Kidney glomerular epithelial cell (primary cell): ENCODE results near the gene BTNL8.

Experiments used
- DNase-seq: peaks from one replicate; lab custom pipeline; 2025; lab: John Stamatoyannopoulos, UW

The BTNL8 gene

DNA sequence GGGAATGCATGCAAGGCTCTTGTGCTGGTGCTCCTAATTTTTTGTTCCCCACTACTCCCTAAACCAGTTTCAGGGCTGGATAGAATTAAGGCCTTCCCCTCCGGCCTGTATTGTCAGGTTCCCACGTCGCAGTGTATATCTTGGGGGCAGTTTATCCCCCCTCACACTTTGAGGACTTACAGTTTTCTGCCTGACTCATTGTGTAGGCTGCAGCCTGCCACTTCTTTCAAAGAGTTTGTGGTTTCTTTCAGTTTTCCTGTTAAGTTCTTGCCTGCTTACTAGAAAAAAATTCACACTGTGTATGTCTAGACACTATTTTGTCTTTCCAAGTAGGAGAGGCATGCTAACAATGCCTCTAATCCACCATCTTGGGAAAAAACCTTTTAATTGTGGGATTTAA is 61.2 kb downstream of the BTNL8 start:
- DNase-seq: no peak

- no peak for DNase-seq
Measured at GRCh38 chr5:180969406-180969805, 70.4 kb downstream of the BTNL8 start.

DNA sequence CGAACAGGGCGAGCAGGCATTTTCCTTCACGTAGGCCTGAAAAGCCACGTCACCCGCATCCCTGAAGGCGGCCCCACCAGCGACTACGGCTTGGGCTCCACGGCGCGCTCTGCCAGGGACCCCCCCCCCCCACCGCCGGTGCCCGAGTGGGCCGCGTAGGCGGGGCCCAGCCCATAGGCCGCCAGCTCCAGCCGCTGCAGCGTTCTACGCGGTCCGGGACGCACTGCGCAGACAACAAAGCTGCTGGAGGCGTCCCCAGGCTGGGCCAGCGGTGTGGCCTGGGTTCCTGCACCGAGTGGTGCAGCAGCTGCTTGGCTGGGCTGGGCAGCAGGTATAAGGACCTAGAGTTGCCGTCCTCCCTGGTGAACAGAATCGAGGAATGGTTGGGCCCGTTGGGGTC is 71.4 kb downstream of the BTNL8 start:
- no peak for DNase-seq

- DNase-seq: no peak
Measured at GRCh38 chr5:180970875-180971274, 71.9 kb downstream of the BTNL8 start.

GRCh38 chr5:180974612-180975315 is 75.8 kb downstream of the BTNL8 start:
- DNase-seq: no peak

GRCh38 chr5:180975338-180975737 is 76.4 kb downstream of the BTNL8 start:
- DNase-seq: no peak

DNA sequence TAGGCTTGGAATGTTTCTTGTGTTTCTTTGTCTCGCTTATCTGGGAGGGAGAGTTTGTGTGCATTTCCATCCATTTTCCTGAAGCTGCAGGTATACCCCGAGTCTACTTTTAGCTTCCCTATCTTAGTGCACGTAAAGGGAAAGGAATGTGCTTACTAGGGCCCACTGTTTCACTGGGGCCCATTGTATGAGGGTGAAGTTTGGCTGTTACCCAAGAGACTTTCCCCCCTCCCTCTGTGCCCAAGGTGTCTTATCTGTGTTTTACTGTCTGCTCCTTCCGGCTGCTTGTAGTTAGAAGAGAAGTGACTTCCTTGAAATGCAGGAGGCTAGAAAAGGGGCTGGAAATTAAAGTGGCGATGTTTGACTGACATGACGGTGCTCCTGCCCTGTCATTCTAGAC is 77.6 kb downstream of the BTNL8 start:
- DNase-seq: no peak

GRCh38 chr5:180977852-180978251 is 78.9 kb downstream of the BTNL8 start:
- no peak for DNase-seq

DNA sequence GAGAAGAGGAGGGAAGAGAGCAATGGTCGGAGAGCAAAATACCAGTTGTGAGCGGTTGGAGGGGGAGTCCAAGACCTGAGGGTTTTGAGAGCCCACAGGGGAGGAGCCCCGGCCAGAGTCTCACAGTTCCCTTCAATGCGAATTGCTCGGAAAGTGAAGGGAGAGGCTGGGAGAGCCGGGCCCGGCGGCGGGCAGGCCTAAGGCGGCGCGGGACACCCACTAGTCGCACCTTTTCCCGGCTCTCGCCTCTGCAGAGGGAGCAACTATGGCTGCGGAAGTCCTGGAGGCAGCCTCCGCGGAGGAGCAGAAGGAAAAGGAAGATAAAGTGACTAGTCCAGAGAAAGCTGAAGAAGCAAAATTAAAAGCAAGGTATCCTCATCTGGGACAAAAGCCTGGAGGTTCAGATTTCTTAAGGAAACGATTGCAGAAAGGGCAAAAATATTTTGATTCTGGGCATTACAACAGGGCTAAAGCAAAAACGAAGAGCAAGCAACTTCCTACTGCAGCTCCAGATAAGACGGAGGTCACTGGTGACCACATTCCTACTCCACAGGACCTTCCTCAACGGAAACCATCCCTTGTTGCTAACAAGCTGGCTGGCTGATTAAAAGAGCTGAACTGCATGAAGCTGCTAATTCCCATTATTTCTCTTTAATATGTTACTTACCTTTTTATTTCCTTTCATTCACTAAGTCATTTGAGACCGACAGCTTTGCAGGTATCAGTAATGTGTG is 83.2 kb downstream of the BTNL8 start:
- no peak for DNase-seq

DNA sequence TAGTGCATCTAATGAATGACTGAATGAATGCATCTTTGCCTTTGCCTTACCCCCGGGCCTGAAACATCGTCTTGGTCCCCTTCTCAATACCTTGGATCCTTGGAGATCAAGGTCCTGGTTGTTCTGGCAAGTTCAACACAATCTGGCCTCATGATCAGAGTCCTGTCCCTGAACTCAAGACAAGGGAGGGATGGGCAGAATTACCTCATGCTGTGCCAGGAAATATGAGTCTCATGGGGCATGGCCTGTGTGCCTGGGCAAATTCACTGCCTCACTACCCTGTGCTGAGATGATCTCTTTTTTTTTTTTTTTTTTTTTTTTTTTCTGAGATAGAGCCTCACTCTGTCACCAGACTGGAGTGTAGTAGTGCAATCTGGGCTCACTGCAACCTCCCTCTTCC is 89.1 kb downstream of the BTNL8 start:
- DNase-seq: no peak

DNA sequence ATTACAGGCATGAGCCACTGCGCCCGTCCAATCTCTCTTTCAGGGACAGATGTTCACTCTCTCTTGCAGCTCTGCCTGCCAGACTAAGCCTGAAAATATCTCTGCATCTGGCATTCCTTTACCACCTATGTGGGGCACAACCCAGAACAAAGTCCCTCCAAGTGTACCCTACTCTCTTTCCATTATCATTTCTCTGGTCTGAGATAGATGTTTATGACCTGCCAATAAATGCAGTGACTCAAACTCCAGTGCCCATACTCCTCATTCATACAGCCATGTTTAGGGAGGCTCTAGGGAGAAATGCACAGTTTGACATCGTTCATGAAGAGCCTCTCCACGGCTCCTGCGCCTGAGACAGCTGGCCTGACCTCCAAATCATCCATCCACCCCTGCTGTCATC is 89.6 kb downstream of the BTNL8 start, which contains the start of gene BTNL3:
TSS of gene BTNL3 (plus strand) at position 255 of the 400 bp plus-strand sequence. CDS start 183 bp downstream, outside the sequence.
- no peak for DNase-seq

DNA sequence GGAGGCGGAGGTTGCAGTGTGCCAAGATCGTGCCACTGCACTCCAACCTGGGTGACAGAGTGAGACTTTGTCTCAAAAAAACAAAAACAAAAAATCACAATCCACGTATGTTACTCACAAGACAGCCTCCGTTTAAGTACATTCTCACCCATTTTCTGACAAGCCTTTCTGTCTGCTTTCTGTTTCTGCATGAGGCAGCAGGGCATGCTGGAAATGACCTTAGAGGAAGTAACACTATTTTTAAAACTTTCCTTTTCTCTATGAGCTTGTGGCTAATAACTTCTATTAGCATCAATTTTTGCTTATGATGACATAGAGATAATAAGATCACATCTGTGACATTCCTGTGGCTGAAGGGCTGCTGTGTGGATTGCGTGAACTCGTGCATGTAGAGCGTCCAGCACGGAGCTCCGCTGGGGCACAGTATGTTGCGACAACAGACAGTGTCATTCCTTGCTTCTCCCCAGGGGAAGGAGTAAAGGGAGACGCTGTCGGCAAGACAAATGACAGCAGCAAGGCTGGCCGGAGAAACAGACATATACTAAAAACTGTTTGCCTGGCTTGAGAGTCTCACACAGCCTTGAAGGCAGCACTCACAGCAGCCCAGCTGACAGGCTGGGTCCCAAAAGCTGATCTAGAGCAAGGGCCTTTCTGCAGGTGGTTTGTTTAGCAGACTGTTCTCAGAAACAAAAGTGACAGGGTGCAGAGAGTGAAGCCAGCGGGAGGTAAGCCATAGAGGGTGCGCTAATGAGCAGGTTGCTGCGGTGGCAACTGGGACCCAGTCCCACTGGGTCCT is 91.3 kb downstream of the BTNL8 start:
- no peak for DNase-seq

- DNase-seq: no peak
Measured at GRCh38 chr5:180990882-180991242, 91.9 kb downstream of the BTNL8 start.
